Measurements from ENCODE around the gene IFNA6.
"Not testable (repeated sequence)": the region's sequence is repeated elsewhere in the genome, so short reads cannot be mapped to it uniquely, and the experiment has no call there.

The IFNA6 gene

GRCh38 chr9:21350787-21351186, at the start of gene IFNA6:
IFNA6 (minus strand) TSS chr9:21350887; CDS start chr9:21350887, 0 bp downstream.
- intact Hi-C loops (cut with DNase I): no loop called here
- no peak for DNase-seq

GRCh38 chr9:21399956-21400355, 49.3 kb upstream of the IFNA6 start:
- intact Hi-C loops (cut with DNase I): loop anchor here (5.0 kb wide), 1 partner anchor 148 kb away; no protein-coding TSS in a partner anchor

DNA sequence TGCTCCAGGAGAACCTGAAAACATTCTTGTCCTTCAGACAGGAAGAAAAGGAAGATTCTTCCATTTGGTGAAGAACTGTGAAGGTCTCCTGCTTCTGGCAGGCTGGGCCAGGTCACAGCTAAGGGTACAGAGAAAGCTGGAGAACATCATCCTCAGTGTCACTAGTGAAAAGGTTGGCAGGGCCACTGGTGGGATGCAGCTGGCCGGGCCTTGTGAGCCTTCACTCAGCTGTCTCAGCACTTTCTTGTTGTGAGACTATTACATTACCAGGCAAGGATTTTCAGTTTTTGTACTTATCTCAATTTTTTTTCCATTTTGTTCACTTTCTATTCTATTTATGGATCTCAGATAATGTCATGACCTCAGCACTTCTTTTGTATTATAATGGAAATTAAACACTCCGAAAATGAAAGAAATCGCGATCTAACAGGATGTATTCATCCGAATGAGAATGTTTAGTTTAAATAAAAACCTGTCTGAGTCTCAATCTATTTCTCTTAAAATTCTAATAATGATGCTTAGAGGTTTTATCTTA, 48.3 kb upstream of the IFNA6 start:
- intact Hi-C loops (cut with DNase I): loop anchor here (5.0 kb wide), 1 partner anchor 147 kb away; no protein-coding TSS in a partner anchor
- peak in 1 of 10 donors; percentile 59 for DNase-seq

More at GRCh38 chr9:21399956-21400355, 49.3 kb upstream of the IFNA6 start:
- no peak for DNase-seq

GRCh38 chr9:21395778-21396717, 45.4 kb upstream of the IFNA6 start:
- peak; percentile 51 to 94 (median 74) for DNase-seq
- intact Hi-C loops (cut with DNase I): loop anchor here (1.0 to 5.0 kb wide), 2 partner anchors 70 to 144 kb away; no protein-coding TSS in a partner anchor

DNA sequence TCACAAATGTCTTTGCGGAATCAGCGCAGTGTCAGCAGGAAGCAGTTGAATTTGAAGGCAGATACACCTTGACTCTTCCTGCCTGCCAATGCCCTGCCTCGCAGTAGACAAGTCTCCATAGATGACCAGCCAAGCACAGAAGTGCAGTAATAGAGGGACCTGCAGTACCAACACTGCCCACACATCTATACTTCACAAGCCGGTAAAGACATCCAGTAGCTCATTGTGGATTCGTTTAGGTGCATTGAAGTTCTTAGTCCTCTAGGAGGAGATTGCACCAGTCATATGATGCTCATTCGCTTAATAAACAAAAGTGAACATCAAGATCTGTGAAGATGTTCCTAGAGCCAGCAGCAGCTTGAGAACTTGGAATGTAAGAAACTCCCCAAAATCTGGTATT, 41.6 kb upstream of the IFNA6 start:
- intact Hi-C loops (cut with DNase I): no loop called here
- no peak for DNase-seq

- no peak for DNase-seq
- intact Hi-C loops (cut with DNase I): no loop called here
Measured at GRCh38 chr9:21385131-21385670, 34.5 kb upstream of the IFNA6 start, which contains the start of gene IFNA2. IFNA2 (minus strand) TSS chr9:21385398; CDS start chr9:21385329, 69 bp downstream.

DNA sequence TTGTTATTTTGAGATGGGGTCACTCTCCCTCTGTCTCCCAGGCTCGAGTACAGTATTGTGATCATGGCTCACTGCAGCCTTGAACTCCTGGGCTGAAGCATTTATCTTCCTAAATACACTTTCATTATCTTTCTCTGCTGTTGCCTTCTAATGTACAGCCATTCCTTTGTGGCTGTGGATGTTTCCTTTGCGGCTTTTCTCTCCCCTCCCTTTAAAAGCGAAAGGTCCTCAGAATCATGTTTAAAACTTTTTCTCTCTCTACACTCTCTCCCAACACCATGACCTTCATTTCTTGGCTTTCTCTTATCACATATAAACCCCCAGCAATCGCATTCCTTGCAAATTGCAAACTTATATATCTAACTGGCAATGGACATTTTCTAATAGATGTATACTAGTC, 32.9 kb upstream of the IFNA6 start:
- DNase-seq: no peak
- intact Hi-C loops (cut with DNase I): no loop called here

DNA sequence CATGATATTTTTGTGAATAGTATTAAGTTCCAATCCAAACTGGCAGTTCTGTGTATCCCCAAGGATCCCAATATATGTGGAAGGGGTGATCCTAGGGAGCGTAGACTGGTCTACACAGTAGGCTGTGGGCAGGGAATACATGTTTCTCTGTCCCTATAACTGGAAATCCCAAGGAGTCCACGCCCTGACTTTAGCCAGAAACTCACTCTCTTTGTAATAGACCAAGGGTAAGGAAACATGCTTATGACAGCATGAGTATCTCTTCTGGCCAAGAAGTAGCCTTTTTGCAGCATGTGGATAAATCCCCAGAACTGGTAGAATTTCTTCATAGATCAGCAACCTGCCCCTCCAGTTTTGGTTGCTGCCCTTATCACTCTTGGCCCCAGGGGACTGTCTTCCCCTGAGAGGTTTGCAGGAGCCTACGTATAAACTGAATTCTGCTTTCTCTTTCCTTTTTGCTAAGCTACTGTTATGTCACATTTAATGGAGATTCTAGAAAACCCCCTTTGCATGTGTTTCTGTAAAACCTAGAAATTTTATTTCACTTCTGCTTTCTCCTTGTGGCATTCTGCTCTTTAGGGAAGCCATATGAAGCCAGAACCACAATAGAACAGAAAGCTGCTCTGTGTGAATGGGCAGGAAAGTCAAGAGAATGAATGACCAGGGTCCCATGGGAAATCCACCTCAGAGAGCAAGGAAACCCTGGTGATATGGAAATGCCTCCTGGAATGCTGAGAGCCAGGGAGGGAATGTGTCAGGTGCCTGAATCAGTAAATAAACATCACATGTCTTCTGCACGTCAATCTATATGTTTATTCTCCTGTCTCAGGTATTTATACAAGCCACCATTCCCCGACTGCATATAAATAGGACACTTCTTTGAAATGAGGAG, 31.0 kb upstream of the IFNA6 start:
- intact Hi-C loops (cut with DNase I): no loop called here
- DNase-seq: no peak

GRCh38 chr9:21371467-21371866, 20.8 kb upstream of the IFNA6 start:
- intact Hi-C loops (cut with DNase I): not testable (repeated sequence)
- peak in 1 of 10 donors; percentile 28 for DNase-seq

DNA sequence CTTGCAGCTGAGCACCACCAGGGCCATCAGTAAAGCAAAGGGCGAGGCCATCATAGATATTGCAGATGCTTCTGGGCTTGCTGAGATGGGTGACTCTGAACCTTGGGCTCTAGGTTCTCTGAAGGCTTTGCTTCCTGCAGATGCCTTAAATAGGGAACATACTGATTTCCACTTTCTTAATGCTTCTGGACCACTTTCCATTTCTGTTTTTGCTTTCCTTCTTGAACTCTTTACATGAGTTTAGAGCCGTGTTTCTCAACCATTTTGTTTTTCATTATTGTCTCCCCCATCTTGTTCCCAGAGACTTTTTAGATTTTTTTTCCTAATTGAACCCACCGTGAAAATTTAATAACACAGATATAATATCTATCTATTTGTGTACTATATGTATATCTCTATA, 17.3 kb upstream of the IFNA6 start, which contains the start of gene IFNA13:
IFNA13 (minus strand) TSS at position 101 of the 400 bp plus-strand sequence; CDS start at position 54, 47 bp downstream.
- no peak for DNase-seq
- intact Hi-C loops (cut with DNase I): no loop called here

DNA sequence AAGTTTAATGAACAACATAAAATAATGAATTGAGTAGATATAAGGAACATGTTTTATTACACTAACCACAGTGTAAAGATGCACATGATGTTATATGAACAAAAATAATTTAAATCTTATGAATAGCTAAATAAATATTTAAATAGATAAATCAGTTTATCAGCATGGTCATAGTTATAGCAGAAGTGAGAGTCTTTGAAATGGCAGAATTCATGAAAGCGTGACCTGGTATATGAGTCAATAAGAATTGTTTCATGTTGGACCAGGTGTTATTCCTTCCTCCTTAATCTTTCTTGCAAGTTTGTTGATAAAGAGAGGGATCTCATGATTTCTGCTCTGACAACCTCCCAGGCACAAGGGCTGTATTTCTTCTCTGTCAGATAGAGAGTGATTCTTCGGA, 16.5 kb upstream of the IFNA6 start:
- DNase-seq; intact Hi-C loops (cut with DNase I): not testable (repeated sequence)

GRCh38 chr9:21362287-21362686, 11.6 kb upstream of the IFNA6 start:
- intact Hi-C loops (cut with DNase I): no loop called here
- DNase-seq: peak in 1 of 10 donors; percentile 70

- intact Hi-C loops (cut with DNase I): no loop called here
- DNase-seq: no peak
Measured at GRCh38 chr9:21357479-21358460, 7.1 kb upstream of the IFNA6 start.

GRCh38 chr9:21348430-21348970, 2.2 kb downstream of the IFNA6 start:
- DNase-seq: no peak
- intact Hi-C loops (cut with DNase I): no loop called here

DNA sequence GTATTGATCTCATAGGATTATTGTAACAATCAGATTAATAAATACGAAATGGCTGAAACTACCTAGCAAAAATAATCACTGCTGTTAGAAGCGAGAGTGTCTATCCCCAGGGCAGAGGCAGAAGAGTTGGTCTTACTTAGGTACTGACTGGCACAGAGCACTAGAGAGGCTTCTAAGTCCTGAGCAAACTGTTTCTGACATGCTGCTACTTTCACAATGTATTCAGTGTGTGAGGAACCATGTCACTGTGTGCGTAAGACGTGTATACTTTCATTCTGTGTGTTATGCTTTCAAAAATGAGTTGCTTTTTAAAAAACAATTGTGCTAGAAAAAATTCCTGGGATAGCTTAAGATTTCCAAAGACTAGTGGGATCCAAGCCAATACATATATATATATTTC, 10.0 kb downstream of the IFNA6 start:
- DNase-seq: no peak
- intact Hi-C loops (cut with DNase I): no loop called here

- intact Hi-C loops (cut with DNase I): loop anchor here (5.0 kb wide), 1 partner anchor 466 kb away; the partner anchor contains the start of gene MTAP
- DNase-seq: no peak
Measured at GRCh38 chr9:21336457-21336856, 14.2 kb downstream of the IFNA6 start.

DNA sequence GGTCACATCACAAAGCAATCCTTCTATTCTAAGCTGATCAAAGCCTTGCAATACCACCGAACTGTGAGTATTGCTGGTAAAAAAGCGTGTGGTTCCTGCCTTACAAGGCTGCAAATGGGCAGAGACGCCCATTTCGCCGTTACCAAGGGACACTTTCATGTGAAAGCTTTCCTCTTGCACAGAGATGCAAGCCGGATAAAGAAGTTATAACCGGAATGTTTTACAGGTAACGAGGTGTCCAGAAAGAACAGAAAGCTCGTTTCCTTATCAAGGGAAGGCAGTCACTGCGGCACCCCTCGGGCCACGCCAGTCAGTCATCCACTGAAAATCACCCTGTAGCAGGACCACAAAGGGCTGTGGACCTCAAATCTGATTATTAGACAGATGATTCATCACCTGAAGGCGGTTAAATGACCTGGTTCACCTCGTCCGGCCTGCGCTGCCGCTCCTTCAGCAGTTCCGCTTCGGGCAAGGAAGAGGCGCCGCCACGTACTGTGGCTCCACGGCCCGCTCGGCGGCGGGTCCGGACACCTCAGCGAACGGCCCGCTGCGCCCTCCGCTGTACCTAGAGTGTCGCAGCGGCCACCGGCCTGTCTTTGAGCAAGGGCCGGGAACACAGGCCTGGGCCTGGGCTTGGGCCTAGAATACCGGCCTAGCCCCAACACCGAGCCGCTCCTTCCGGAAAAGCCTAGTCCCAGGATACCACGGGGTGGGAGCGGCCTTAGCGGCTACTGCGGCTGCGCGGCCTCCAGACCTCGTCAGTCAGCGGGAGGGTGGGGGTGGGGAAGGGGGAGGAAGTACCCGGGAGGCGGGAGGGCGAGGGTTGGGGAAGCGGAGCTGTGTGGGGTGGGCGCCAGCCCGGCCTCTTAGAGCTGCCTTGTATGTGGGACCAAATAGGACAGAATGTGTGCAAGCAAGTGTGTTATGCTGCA, 15.7 kb downstream of the IFNA6 start, which contains the start of gene KLHL9:
KLHL9 (minus strand) TSS at position 704 of the 932 bp plus-strand sequence; CDS start at position 159, 545 bp downstream.
- intact Hi-C loops (cut with DNase I): loop anchor here (5.0 kb wide), 1 partner anchor 467 kb away; the partner anchor contains the start of gene MTAP
- peak; percentile 86 to 99 (median 92) for DNase-seq

All from posterior cingulate gyrus (tissue), 11 donors.